Activated CD8-positive, alpha-beta memory T cell treated with anti-CD3 and anti-CD28 coated beads, Interleukin-2, amount 50 U/mL, for 1 hour (primary cell): ENCODE measurements around the gene C2CD2L.
A peak's percentile ranks its signal among the peaks of the same experiment; 100 is the strongest.
"Not testable (repeated sequence)": the region's sequence is repeated elsewhere in the genome, so short reads cannot be mapped to it uniquely, and the experiment has no call there.

Experiments
- DNase-seq: peaks from one replicate; pipeline ENCODE4 v3.0.0-alpha.2; 2020; ENCODE audit errors: extremely low read depth

C2CD2L gene

DNA sequence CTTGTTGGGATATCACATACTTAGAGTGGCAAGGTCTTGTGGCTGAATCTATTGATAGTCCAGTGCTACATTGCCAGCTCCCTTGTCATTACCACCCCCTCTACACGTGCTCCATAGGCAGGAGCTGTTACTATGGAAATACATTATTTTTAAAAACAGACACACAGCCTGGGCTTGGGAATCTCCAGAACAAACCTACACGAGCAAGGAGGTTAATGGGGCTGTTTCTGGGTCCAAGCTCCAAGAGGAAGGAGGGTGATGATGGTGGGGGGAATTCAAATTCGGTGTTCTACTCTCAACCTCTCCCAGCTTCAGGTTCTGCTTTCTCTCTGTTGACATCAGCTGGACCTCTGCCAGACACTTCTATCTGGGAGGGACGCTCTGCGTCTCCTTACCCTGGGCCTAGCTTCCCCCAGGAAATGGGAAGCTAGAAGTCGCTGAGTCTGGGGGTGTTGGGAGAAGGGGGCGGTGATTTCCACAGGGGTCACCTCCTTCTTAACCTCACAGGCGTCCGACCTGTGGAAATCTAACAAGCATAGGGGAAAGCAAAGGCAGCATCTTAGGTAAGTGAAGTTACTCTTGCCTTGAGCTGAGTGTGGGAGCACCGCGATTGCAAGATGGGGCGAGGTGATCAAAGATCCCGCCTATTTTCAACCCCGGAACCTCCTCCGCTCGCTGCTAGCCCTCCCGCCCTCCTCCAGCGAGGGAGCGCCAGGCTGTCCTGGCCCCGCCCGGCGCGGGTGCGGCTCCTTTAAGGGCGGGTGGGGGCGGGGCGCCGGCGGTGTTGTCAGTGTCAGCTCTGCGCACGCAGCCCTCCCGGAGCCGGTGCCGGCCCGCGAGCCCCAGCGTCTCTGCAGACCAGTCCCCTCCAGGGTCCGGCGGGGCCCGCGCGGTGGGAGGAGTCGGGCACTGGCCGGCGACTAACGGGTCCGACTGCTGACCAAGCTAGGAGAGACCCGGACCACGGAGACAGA is at the start of gene C2CD2L:
TSS of gene C2CD2L (plus strand) at position 781 of the 974 bp plus-strand sequence. CDS start 398 bp downstream, outside the sequence.
- peak; percentile 61 for DNase-seq

DNA sequence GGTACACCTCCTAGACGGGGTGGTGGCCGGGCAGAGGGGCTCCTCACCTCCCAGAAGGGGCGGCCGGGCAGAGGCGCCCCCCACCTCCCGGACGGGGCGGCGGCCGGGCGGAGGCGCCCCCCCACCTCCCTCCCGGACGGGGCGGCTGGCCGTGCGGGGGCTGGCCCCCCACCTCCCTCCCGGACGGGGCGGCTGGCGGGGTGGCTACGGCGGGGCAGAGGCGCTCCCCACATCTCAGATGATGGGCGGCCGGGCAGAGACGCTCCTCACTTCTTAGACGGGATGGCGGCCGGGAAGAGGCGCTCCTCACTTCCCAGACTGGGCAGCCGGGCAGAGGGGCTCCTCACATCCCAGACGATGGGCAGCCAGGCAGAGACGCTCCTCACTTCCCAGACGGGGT is 48.0 kb upstream of the C2CD2L start:
- not testable (repeated sequence) for DNase-seq

DNA sequence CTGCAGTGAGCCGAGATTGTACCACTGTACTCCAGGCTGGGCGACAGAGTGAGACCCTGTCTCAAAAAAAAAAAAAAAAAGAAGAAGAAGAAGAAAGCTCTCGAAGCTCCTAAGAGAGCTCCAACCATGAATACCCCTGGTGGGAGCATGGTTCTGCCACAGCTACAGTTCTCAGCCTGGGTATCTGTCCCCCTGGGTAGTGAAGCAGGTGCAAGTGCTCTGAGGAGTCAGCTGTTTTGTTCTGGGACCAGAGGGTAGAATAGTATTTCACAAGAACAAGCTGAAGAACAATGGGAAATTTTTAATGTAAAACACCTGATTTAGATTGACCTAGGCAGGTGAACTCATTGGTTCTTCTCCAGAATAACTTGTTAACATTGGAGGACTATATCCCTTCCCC is 45.9 kb upstream of the C2CD2L start:
- DNase-seq = no peak

DNA sequence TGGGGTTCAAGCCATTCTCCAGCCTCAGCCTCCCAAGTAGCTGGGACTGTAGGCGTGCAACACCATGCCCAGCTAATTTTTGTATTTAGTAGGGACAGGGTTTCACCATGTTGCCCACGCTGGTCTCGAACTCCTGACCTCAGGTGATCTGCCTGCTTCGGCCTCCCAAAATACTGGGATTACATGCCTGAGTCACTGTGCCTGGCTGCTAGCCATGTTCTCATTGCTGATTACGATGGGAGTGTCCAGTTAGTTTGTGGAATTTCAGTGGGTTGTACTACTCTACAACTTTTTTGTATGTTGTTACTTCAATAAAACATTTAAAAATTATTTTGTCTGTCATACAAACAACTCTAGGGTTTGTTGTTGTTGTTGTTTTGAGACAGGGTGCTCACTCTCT is 44.4 kb upstream of the C2CD2L start:
- no peak for DNase-seq

DNA sequence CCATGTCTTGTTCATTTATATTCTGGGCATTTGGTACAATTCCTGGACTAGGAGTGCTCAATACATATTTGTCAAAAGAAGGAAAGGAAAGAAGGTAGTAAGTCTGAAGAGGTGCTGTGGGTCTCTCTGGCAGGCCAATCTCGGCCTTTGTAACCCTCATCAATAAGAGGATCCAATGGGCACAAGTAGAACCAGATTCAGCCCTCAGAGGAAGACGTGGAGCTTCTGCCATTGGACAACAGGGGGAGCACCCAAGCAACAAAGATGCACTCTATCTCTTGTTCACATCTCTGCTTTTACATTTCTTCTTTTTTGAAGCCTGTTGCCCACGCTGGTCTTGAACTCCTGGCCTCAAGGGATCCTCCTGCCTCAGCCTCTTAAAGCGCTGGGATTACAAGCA is 41.8 kb upstream of the C2CD2L start:
- no peak for DNase-seq

DNA sequence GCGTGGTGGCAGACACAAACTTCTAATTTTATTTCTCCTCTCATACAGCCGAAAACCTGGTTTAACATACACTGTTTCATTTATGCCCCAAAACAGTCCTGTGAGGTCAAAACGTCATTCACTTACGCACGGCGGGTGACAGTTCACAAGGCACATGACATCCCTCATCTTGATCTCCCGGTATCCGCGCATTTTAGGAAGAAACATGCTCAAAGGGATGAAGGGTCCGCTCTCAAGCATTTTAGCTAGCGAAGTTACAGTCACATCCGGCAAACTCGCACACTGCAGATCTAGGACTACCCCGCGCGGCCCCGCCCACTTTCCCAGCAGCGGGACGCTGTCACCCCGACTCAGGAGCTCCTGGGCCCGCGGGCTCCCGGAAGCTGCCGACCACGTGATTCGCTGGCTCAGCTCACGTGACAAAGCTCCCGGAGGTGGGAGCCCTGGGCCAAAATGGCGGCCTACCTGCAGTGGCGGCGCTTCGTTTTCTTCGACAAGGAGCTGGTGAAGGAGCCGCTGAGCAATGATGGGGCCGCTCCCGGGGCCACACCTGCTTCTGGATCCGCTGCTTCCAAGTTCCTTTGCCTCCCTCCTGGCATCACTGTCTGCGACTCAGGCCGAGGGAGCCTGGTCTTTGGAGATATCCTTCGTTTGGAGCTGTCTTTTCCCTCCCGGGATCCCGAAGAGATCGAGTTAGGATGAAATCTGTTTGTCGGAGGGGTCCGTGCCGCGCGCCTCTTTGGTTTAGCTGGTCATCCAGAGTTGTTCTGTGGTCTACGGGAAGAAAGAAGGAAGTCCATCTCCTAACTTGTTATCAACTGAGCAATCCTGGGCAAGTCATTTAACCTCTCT is 39.5 kb upstream of the C2CD2L start, which contains the start of gene VPS11:
TSS of gene VPS11 (plus strand) at position 448 of the 852 bp plus-strand sequence. CDS start at position 454, 6 bp downstream.
- peak; percentile 90 for DNase-seq

DNA sequence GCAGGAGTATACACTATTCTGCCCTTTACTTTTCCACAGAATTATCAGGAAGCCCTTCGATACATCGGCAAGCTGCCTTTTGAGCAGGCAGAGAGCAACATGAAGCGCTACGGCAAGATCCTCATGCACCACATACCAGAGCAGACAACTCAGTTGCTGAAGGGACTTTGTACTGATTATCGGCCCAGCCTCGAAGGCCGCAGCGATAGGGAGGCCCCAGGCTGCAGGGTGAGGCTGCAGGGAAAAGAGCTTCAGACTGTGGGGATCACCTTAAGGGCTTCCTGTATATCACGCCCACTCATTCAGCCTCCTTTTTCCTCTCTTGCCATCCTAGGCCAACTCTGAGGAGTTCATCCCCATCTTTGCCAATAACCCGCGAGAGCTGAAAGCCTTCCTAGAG is 29.3 kb upstream of the C2CD2L start:
- DNase-seq = no peak

DNA sequence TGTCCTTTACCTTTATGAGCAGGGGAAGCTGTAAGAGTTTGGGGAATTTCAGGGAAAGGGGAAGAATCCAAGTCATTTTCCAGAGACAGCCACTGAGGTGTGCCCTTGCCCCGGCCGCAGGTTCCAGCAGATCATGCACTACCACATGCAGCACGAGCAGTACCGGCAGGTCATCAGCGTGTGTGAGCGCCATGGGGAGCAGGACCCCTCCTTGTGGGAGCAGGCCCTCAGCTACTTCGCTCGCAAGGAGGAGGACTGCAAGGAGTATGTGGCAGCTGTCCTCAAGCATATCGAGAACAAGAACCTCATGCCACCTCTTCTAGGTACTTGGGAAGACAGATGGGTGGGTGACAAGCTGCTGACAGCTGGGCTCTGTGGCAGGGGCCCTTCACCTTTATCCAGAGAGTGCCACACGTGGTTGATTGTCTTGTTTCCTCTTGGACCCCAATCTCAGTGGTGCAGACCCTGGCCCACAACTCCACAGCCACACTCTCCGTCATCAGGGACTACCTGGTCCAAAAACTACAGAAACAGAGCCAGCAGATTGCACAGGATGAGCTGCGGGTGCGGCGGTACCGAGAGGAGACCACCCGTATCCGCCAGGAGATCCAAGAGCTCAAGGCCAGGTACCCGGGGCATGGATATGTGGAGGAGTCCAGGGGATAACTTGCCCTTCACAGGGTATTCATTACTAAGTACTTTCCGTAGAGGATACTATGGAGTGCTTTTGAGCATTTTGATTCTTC is 28.3 kb upstream of the C2CD2L start:
- no peak for DNase-seq

DNA sequence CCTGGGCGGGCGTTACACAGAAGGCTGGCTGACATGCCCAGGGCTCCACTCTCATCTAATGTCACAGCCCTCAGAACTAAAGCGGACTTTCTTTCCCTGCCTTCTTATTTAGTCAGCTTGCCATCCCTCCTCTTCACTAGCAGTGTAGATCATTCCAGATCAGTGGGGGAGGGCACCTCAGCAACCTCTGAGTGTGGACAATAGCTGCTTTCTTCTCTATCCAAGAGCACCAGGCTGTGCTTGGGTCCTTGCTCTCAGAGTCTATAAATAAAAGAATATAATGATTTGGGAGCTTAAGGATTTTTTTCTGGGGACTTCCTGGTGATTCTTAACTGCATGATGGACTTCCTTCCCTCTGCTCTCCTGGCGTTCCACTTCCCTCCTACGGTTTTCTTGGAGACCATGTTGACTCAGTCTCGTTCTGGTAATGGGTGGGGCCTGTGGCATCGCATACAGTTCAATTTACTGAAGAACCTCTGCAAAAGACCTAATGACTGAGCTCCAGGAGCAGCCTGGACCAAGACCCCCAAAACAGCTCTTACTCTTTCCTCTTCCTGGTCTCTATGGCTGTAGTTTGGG is 25.4 kb upstream of the C2CD2L start:
- DNase-seq = no peak

DNA sequence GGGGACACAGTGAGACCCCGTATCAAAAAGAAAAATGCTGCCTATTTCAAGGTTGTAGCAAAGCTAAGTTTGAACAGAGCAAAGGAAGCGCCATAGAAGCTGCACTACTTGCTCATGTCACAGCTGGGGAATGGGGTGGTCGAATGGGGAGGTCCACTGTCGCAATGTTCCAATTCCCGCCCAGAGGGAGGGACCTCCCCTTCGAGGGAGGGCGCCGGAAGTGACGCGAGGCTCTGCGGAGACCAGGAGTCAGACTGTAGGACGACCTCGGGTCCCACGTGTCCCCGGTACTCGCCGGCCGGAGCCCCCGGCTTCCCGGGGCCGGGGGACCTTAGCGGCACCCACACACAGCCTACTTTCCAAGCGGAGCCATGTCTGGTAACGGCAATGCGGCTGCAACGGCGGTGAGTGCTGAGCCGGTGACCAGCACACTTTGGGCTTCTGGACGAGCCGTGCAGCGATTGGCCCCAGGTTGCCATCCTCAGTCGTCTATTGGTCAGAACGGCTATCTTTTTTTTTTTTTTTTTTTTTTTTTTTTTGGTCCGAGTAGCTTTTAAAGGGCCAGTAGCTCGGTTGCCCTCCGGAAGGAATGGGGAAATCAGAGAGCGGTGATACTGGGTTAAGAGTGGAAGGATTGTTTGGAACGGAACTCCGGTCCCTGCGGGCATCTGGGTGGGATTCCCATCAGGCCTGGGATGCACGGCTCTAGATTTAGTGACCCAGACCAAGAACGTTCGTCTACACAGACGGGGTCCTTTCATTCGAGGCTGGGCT is 22.3 kb upstream of the C2CD2L start, which contains the start of gene HMBS:
TSS of gene HMBS (plus strand) at position 219 of the 774 bp plus-strand sequence. CDS start at position 372, 153 bp downstream.
- DNase-seq = peak; percentile 77

DNA sequence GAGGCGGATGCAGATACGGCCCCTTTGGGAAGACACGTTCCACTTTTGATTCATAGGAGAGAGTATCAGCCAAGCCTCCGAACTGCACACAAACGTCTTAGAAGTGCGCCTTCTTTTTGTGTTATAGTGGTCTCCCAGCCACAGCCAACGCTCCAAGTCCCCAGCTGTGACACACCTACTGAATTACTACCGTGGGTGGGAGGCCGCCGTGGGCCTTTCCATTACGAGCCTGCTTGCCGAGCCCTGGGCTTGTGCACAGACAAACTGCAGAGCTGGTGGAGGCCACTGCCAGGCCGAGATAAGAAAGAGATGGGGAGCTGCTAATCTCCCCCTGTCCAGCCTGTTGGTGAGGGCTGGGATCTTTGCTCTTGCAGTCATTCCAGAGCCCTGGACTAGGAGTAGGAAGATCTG is 21.7 kb upstream of the C2CD2L start:
- DNase-seq = no peak

DNA sequence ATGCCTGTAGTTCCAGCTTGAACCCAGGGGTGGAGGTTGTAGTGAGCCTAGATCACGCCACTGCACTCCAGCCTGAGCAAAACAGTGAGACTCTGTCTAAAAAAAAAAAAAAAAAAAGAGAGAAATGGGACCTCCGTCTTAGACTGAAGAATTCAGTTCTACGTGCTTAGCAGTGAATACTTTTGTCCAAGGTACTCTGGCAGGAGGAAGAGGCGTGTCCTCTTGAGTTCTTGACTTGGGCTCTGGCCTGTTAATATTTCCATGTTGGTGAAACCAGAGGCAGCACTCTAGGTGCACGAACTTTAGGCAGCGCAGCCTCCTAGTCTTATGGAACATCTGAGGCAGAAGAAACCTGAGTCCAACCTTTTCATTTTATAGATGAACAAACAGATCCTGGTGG is 20.0 kb upstream of the C2CD2L start:
- no peak for DNase-seq

DNA sequence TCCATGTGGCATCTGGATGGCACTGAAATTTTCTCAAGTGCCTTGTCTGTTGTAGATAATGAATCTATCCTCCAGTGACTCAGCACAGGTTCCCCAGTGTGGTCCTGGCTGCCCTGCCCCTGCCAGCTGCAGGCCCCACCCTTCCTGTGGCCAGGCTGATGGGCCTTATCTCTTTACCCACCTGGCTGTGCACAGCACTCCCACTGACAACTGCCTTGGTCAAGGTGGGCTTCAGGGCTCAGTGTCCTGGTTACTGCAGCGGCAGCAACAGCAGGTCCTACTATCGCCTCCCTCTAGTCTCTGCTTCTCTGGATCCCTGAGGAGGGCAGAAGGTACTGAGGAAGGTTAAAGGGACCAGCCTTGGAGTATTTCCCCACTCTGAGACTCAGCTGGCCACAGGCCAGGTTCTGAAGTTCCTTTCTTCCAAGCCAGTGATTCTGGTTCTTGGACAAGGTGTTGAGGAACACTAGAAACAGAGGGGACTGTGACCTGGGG is 19.4 kb upstream of the C2CD2L start:
- DNase-seq = no peak

DNA sequence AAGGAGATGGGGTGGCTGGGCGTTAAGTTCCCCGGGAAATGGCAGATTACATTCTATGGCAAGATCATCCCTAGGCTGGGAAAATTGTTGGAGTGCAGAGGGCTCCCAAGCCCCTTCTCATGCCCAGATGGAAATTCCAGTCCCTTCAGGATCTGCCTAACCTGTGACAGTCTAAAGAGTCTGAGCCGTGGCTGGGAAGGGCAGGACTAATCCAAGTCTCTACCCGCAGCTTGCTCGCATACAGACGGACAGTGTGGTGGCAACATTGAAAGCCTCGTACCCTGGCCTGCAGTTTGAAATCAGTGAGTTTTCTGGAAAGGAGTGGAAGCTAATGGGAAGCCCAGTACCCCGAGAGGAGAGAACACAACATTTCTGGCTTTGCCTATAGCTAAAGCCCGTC is 18.7 kb upstream of the C2CD2L start:
- no peak for DNase-seq

DNA sequence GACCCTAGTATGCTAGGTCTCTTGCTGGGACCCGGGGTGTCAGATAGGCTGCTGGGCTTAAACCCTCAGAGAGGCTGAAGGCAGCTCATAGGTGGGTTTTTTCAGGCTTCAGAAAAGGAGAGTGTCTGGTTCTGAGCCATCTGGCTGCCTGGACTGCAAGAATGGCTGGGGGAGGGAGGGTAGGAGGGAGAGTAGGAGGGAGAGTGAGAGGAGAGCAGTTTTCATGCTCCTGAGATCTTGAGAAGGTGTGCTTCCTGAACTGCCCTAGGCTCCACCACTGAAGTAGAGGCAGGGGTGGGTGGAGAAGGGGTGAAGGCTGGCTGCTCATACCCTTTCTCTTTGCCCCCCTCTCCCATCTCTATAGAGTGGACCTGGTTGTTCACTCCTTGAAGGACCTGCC is 17.8 kb upstream of the C2CD2L start:
- no peak for DNase-seq

DNA sequence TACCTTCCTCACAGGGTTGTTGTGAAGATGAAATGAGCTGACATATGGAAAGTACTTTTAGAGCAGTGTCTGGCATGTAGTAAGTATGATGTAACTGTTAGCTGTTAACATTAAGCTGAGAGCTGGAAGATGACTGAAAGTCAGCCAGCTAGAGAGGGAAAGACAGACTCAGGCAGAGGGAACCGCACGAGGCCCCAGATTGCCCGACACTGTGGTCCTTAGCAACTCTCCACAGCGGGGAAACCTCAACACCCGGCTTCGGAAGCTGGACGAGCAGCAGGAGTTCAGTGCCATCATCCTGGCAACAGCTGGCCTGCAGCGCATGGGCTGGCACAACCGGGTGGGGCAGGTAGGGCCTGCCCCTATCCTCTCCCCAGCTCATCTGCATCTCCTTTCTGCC is 16.0 kb upstream of the C2CD2L start:
- no peak for DNase-seq

DNA sequence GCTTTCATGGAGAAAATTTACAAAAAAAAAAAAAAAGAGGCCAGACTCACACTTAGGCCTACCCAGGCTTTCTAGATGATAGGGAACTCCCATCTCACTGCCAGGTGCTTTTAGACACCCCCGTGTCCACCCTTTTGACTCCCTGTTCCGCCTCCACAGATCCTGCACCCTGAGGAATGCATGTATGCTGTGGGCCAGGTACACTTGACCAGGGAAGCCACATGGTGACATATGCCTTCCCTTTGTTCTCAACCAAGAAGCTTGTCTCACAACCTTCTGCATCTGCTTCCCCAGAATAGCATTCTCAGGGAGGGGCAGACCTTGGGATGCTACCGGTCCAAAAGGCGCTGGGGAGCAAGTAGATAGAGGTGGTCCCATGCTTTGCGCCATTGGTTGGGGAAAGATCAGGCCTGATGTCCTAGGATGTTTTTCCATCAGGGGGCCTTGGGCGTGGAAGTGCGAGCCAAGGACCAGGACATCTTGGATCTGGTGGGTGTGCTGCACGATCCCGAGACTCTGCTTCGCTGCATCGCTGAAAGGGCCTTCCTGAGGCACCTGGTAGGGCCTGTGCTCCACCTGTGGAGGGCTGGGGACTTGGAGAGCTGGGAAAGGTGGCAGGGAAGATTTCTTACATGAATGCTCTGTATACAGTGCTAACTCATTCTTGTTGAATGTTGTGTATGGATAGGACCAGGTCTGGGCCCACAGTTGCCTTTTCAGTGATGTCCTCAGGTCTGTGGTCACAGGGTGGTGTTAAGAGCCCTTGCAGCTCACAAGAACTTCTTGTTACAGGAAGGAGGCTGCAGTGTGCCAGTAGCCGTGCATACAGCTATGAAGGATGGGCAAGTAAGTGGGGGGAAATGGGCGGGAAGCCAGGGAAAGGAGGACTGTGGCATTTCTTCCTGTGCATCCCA is 14.9 kb upstream of the C2CD2L start:
- no peak for DNase-seq

DNA sequence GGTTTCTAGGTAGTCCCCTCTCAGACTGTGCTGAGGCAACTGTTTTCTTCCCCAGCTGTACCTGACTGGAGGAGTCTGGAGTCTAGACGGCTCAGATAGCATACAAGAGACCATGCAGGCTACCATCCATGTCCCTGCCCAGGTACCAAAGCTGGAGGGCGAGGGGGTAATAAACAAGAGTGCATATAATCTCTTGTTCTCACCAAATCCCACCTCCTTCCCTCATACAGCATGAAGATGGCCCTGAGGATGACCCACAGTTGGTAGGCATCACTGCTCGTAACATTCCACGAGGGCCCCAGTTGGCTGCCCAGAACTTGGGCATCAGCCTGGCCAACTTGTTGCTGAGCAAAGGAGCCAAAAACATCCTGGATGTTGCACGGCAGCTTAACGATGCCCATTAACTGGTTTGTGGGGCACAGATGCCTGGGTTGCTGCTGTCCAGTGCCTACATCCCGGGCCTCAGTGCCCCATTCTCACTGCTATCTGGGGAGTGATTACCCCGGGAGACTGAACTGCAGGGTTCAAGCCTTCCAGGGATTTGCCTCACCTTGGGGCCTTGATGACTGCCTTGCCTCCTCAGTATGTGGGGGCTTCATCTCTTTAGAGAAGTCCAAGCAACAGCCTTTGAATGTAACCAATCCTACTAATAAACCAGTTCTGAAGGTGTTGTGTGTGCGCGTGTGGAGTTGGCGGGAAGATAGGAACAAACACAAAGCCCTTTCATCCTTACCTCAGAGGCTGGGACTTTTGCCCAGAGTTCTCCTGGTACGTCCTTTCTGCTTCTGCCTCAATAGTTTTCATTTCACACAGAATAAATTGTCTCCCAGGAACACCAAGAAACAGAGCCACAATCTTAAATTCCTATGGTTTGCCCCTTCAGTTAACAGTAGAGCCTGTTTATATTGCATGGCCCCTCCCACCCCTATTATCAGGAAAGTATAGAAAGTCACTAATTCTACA is 14.0 kb upstream of the C2CD2L start:
- no peak for DNase-seq
